Measurements from ENCODE around the gene ALPK3. TPM values are rescaled to one million over a fixed set of nuclear protein-coding genes. Genes with fewer than 3 reads are reported as not detected.
"Not testable (repeated sequence)": the region's sequence is repeated elsewhere in the genome, so short reads cannot be mapped to it uniquely, and the experiment has no call there.

The ALPK3 gene
- polyA plus RNA-seq, 2 donors: 1.8 to 10.5 TPM

DNA sequence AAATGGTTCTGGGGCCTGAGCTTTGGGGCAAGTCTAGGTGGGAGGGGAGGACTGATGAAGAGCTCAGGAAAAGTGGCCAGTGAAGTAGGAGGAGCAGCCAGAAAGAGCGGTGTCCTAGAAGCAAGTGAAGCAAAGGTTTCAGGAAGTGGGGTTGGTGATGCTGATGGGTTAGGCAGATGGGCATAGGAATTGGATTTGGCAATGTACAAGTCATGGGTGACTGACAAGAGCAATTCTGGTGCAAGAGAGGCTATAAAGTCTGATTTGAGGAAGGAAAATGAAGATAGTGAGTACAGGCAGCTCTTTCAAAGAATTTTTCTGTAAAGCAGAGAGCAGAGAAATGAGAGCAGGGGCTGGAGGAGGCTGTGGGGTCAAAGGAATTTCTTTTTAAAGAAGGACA lies 19.7 kb downstream of the ALPK3 start:
- WGBS, 2 donors: 85 to 97% methylated on average over 1 of the region's 1 CpG
- no peaks in the 10 kb centered on the region for H3K36me3 ChIP-seq (ENCODE audit: control insufficient read depth in 2 of 2, insufficient read depth in 2 of 2, low read length in 1 of 2)
- no peak overlapping the region for H3K4me3 ChIP-seq (ENCODE audit: low read depth in 1 of 2, low read length in 2 of 2)
- H3K27ac ChIP-seq (ENCODE audit: low read depth in 2 of 2, low read length in 1 of 2): no peak overlapping the region
- H3K9me3 ChIP-seq (ENCODE audit: control insufficient read depth in 2 of 2, insufficient read depth in 1 of 2, low read depth in 1 of 2, low read length in 1 of 2): no peaks in the 10 kb centered on the region
- H3K4me1 ChIP-seq (ENCODE audit: control insufficient read depth in 2 of 2, insufficient read depth in 2 of 2, low read length in 1 of 2): peaks cover 0 to 3% of the 10 kb centered on the region in 2 donors
- no peaks in the 10 kb centered on the region for H3K27me3 ChIP-seq (ENCODE audit: control insufficient read depth in 1 of 2, insufficient read depth in 2 of 2, low read length in 2 of 2)

DNA sequence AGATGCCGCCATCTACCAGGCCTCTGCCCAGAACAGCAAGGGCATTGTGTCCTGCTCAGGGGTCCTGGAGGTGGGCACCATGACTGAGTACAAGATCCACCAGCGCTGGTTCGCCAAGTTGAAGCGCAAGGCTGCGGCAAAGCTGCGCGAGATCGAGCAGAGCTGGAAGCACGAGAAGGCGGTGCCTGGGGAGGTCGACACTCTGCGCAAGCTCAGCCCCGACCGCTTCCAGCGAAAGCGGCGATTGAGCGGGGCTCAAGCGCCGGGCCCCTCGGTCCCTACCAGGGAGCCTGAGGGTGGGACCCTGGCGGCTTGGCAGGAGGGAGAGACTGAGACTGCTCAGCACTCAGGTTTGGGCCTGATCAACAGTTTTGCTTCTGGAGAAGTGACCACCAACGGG lies 22.6 kb downstream of the ALPK3 start:
- Histone ChIP-seq H3K4me3 (ENCODE audit: low read depth in 1 of 2, low read length in 2 of 2) (no peak overlapping the region), H3K4me1 (ENCODE audit: control insufficient read depth in 2 of 2, insufficient read depth in 2 of 2, low read length in 1 of 2) (peaks cover 0 to under 1% of the 10 kb centered on the region in 2 donors), H3K27me3 (ENCODE audit: control insufficient read depth in 1 of 2, insufficient read depth in 2 of 2, low read length in 2 of 2) (no peaks in the 10 kb centered on the region), H3K27ac (ENCODE audit: low read depth in 2 of 2, low read length in 1 of 2) (peak overlapping the region in 1 of 2 donors; percentile 16), H3K36me3 (ENCODE audit: control insufficient read depth in 2 of 2, insufficient read depth in 2 of 2, low read length in 1 of 2) (no peaks in the 10 kb centered on the region), H3K9me3 (ENCODE audit: control insufficient read depth in 2 of 2, insufficient read depth in 1 of 2, low read depth in 1 of 2, low read length in 1 of 2) (no peaks in the 10 kb centered on the region)
- WGBS, 2 donors: 98% methylated on average over 23 of the region's 23 CpGs

DNA sequence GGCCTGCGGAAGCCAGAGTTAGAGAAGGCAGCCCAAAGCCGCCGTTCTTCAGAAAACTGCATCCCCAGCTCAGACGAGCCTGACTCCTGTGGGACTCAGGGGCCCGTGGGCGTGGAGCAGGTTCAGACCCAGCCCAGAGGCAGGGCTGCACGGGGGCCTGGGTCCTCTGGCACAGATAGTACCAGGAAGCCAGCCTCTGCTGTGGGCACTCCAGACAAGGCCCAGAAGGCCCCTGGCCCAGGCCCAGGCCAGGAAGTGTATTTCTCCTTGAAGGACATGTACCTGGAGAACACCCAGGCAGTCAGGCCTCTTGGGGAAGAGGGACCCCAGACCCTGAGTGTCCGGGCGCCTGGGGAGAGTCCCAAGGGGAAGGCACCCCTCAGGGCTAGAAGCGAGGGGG lies 23.1 kb downstream of the ALPK3 start:
- Histone ChIP-seq H3K27ac (ENCODE audit: low read depth in 2 of 2, low read length in 1 of 2) (peak overlapping the region; percentile 28 to 45), H3K36me3 (ENCODE audit: control insufficient read depth in 2 of 2, insufficient read depth in 2 of 2, low read length in 1 of 2) (no peaks in the 10 kb centered on the region), H3K9me3 (ENCODE audit: control insufficient read depth in 2 of 2, insufficient read depth in 1 of 2, low read depth in 1 of 2, low read length in 1 of 2) (no peaks in the 10 kb centered on the region), H3K4me3 (ENCODE audit: low read depth in 1 of 2, low read length in 2 of 2) (no peak overlapping the region), H3K27me3 (ENCODE audit: control insufficient read depth in 1 of 2, insufficient read depth in 2 of 2, low read length in 2 of 2) (no peaks in the 10 kb centered on the region), H3K4me1 (ENCODE audit: control insufficient read depth in 2 of 2, insufficient read depth in 2 of 2, low read length in 1 of 2) (no peaks in the 10 kb centered on the region)
- WGBS, 2 donors: 77 to 91% methylated on average over 10 of the region's 10 CpGs

DNA sequence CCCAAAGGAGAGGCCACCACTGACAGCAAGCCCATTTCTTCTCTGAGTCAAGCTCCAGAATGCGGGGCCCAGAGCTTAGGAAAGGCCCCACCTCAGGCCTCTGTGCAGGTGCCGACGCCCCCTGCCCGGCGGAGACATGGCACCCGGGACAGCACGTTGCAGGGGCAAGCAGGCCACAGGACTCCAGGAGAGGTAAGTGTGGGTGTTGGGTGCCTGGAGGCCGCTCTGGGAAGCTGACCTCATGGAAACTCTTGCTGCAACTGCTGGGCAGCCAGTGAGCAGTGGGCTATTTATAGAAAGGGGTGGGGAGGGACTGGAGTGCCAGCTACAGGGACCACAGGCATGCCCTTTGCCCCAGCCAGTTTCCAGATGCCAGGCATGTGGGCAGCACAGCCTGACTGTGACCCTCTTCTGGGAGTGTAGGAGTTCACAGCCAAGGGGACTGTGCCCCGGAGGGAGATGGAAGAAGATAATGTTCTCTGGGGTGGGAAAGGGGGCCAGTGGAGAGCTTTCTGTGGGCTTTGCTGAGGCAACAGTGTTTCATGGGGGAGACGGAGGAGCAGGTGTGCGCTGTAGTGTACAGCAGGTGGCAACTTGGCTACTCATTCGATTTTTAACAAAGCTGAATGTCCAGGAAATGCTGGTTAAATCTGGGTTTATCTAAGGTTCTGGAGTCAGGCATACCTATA lies 23.7 kb downstream of the ALPK3 start:
- no peaks in the 10 kb centered on the region for H3K27me3 ChIP-seq (ENCODE audit: control insufficient read depth in 1 of 2, insufficient read depth in 2 of 2, low read length in 2 of 2)

DNA sequence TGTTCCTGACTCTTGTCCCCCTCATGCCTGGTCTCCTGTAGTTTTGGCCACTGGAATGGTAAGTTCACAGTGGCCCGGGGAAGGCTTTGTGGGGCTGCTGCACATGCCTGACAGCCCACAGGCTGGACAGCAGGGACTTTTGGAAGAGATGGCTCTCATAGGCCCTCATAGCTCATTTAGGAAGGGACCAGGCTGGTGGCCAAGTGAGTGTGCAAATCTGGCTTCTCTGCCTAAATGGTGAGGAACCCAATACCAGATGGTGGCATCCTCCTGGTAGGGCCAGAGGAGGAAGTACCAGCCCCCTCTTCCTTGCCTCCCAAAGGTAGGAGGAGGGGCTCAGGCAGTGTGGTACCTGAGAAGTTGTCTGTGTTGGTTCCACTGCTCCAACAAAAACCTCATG lies 25.6 kb downstream of the ALPK3 start:
- H3K4me1 ChIP-seq (ENCODE audit: control insufficient read depth in 2 of 2, insufficient read depth in 2 of 2, low read length in 1 of 2): no peaks in the 10 kb centered on the region
- no peaks in the 10 kb centered on the region for H3K9me3 ChIP-seq (ENCODE audit: control insufficient read depth in 2 of 2, insufficient read depth in 1 of 2, low read depth in 1 of 2, low read length in 1 of 2)
- no peak overlapping the region for H3K27ac ChIP-seq (ENCODE audit: low read depth in 2 of 2, low read length in 1 of 2)
- H3K27me3 ChIP-seq (ENCODE audit: control insufficient read depth in 1 of 2, insufficient read depth in 2 of 2, low read length in 2 of 2): no peaks in the 10 kb centered on the region
- no peaks in the 10 kb centered on the region for H3K36me3 ChIP-seq (ENCODE audit: control insufficient read depth in 2 of 2, insufficient read depth in 2 of 2, low read length in 1 of 2)
- WGBS, 2 donors: 90 to 94% methylated on average over 1 of the region's 1 CpG
- no peak overlapping the region for H3K4me3 ChIP-seq (ENCODE audit: low read depth in 1 of 2, low read length in 2 of 2)

More for the DNA sequence above, 23.7 kb downstream of the ALPK3 start:
- Histone ChIP-seq H3K9me3 (ENCODE audit: control insufficient read depth in 2 of 2, insufficient read depth in 1 of 2, low read depth in 1 of 2, low read length in 1 of 2) (no peaks in the 10 kb centered on the region), H3K27ac (ENCODE audit: low read depth in 2 of 2, low read length in 1 of 2) (peak overlapping the region; percentile 28 to 45), H3K4me1 (ENCODE audit: control insufficient read depth in 2 of 2, insufficient read depth in 2 of 2, low read length in 1 of 2) (no peaks in the 10 kb centered on the region), H3K4me3 (ENCODE audit: low read depth in 1 of 2, low read length in 2 of 2) (no peak overlapping the region), H3K36me3 (ENCODE audit: control insufficient read depth in 2 of 2, insufficient read depth in 2 of 2, low read length in 1 of 2) (no peaks in the 10 kb centered on the region)
- WGBS, 2 donors: 66 to 81% methylated on average over 12 of the region's 12 CpGs

DNA sequence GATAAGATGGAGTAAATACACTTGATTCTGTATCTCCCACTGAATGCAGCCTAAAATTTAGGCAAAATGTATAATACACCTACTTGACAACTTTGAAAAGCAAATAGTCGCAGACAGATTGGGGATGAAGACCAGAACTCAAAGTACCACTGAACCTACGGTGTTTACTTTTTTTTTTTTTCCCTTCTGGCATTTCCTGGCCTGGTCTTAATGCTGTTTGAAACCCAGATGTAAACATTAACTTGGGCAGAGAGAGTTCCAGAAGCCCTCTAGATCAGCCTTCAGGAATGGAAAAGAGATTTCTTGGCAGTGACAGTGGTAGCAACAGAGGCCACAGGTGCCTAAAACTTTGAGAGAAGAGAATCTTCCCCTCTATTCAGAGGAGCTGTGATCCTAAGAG lies 27.8 kb downstream of the ALPK3 start:
- no peak overlapping the region for H3K27ac ChIP-seq (ENCODE audit: low read depth in 2 of 2, low read length in 1 of 2)
- H3K4me1 ChIP-seq (ENCODE audit: control insufficient read depth in 2 of 2, insufficient read depth in 2 of 2, low read length in 1 of 2): no peaks in the 10 kb centered on the region
- no peaks in the 10 kb centered on the region for H3K9me3 ChIP-seq (ENCODE audit: control insufficient read depth in 2 of 2, insufficient read depth in 1 of 2, low read depth in 1 of 2, low read length in 1 of 2)
- no peaks in the 10 kb centered on the region for H3K27me3 ChIP-seq (ENCODE audit: control insufficient read depth in 1 of 2, insufficient read depth in 2 of 2, low read length in 2 of 2)
- H3K4me3 ChIP-seq (ENCODE audit: low read depth in 1 of 2, low read length in 2 of 2): no peak overlapping the region
- WGBS, 2 donors: 66 to 78% methylated on average over 2 of the region's 2 CpGs
- no peaks in the 10 kb centered on the region for H3K36me3 ChIP-seq (ENCODE audit: control insufficient read depth in 2 of 2, insufficient read depth in 2 of 2, low read length in 1 of 2)

DNA sequence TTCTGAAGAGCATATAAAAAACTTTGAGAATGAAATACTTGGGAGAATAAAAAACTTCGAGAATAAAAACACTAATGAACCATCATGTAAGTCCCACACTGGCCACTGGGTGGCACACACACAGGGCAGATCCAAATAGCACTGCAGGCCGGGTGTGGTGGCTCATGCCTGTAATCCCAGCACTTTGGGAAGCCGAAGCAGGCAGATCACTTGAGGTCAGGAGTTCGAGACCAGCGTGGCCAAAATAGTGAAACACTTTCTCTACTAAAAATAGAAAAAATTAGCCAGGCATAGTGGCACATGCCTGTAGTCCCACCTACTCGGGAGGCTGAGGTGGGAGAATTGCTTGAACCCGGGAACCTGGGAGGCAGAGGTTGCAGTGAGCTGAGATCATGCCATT lies 28.5 kb downstream of the ALPK3 start:
- not testable (repeated sequence) for H3K27me3 ChIP-seq (ENCODE audit: control insufficient read depth in 1 of 2, insufficient read depth in 2 of 2, low read length in 2 of 2); H3K27ac ChIP-seq (ENCODE audit: low read depth in 2 of 2, low read length in 1 of 2); H3K4me1 ChIP-seq (ENCODE audit: control insufficient read depth in 2 of 2, insufficient read depth in 2 of 2, low read length in 1 of 2); H3K36me3 ChIP-seq (ENCODE audit: control insufficient read depth in 2 of 2, insufficient read depth in 2 of 2, low read length in 1 of 2); H3K4me3 ChIP-seq (ENCODE audit: low read depth in 1 of 2, low read length in 2 of 2); H3K9me3 ChIP-seq (ENCODE audit: control insufficient read depth in 2 of 2, insufficient read depth in 1 of 2, low read depth in 1 of 2, low read length in 1 of 2)
- WGBS, 2 donors: 60 to 64% methylated on average over 7 of the region's 7 CpGs

DNA sequence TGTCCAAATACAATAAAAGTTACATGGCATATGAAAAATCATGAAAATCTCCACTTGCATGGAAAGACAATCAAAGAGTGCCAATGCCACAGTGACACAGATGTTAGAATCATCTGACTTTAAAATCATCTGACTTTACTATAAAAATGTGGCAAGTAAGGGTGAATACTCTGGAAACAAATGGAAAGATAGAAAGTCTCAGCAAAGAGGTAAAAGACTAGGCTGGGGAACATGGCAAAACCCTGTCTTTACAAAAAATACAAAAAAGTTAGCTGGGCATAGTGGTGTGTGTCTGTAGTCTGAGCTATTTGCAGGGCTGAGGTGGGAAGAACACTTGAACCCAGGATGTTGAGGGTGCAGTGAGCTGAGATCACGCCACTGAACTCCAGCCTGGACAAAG lies 29.1 kb downstream of the ALPK3 start:
- Histone ChIP-seq H3K4me3 (ENCODE audit: low read depth in 1 of 2, low read length in 2 of 2) (no peak overlapping the region), H3K9me3 (ENCODE audit: control insufficient read depth in 2 of 2, insufficient read depth in 1 of 2, low read depth in 1 of 2, low read length in 1 of 2) (no peaks in the 10 kb centered on the region), H3K36me3 (ENCODE audit: control insufficient read depth in 2 of 2, insufficient read depth in 2 of 2, low read length in 1 of 2) (no peaks in the 10 kb centered on the region), H3K4me1 (ENCODE audit: control insufficient read depth in 2 of 2, insufficient read depth in 2 of 2, low read length in 1 of 2) (no peaks in the 10 kb centered on the region), H3K27me3 (ENCODE audit: control insufficient read depth in 1 of 2, insufficient read depth in 2 of 2, low read length in 2 of 2) (no peaks in the 10 kb centered on the region), H3K27ac (ENCODE audit: low read depth in 2 of 2, low read length in 1 of 2) (no peak overlapping the region)
- 100% methylated on average over 1 of the region's 1 CpG for WGBS, 2 donors

- Histone ChIP-seq H3K27me3 (ENCODE audit: control insufficient read depth in 1 of 2, insufficient read depth in 2 of 2, low read length in 2 of 2) (no peaks in the 10 kb centered on the region), H3K36me3 (ENCODE audit: control insufficient read depth in 2 of 2, insufficient read depth in 2 of 2, low read length in 1 of 2) (no peaks in the 10 kb centered on the region), H3K4me1 (ENCODE audit: control insufficient read depth in 2 of 2, insufficient read depth in 2 of 2, low read length in 1 of 2) (no peaks in the 10 kb centered on the region), H3K9me3 (ENCODE audit: control insufficient read depth in 2 of 2, insufficient read depth in 1 of 2, low read depth in 1 of 2, low read length in 1 of 2) (no peaks in the 10 kb centered on the region), H3K27ac (ENCODE audit: low read depth in 2 of 2, low read length in 1 of 2) (no peak overlapping the region), H3K4me3 (ENCODE audit: low read depth in 1 of 2, low read length in 2 of 2) (no peak overlapping the region)
Observed at GRCh38 chr15:84847382-84847781, 30.2 kb downstream of the ALPK3 start.

DNA sequence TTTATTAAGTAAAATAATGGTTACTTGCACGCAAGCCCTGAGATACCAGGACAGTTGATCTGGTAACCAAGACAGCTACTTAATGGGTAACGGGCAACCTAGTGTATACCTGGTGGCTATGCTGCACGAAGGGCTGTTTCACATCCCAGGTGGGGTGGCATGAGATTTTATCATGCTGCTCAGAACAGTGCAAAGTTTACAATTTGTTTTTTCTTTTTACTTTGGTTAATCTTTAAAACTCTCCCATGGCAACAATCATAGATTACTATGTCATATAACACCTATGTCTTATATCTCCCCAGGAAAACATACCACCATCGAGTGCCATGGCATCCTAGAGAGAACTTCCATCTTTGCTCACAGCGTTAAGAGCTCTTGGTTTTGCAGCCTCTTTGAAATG lies 35.1 kb downstream of the ALPK3 start:
- Histone ChIP-seq H3K4me3 (ENCODE audit: low read depth in 1 of 2, low read length in 2 of 2) (no peak overlapping the region), H3K4me1 (ENCODE audit: control insufficient read depth in 2 of 2, insufficient read depth in 2 of 2, low read length in 1 of 2) (peaks cover 0 to 3% of the 10 kb centered on the region in 2 donors), H3K27ac (ENCODE audit: low read depth in 2 of 2, low read length in 1 of 2) (no peak overlapping the region), H3K27me3 (ENCODE audit: control insufficient read depth in 1 of 2, insufficient read depth in 2 of 2, low read length in 2 of 2) (no peaks in the 10 kb centered on the region), H3K36me3 (ENCODE audit: control insufficient read depth in 2 of 2, insufficient read depth in 2 of 2, low read length in 1 of 2) (no peaks in the 10 kb centered on the region), H3K9me3 (ENCODE audit: control insufficient read depth in 2 of 2, insufficient read depth in 1 of 2, low read depth in 1 of 2, low read length in 1 of 2) (no peaks in the 10 kb centered on the region)
- WGBS, 2 donors: 82 to 95% methylated on average over 5 of the region's 5 CpGs

Data from esophagus (tissue), 2 donors.